Common myeloid progenitor, CD34-positive (primary cell): Measurements from ENCODE around the gene ZCCHC24.

Experiments used
- CTCF ChIA-PET: fragments of 350-600 bp; sonication (Branson Sonifier 250); formaldehyde crosslinking; loops from one replicate; lab custom pipeline; 2021; ENCODE audit warnings: antibody characterized with exemption; lab: Charles Lee
- POLR2A ChIA-PET: fragments of 350-600 bp; sonication (Branson Sonifier 250); formaldehyde crosslinking; loops from one replicate; lab custom pipeline; 2021; ENCODE audit warnings: antibody characterized with exemption; lab: Charles Lee
- DNase-seq, 3 donors: peaks; one replicate each; pipeline versions ENCODE4 v3.0.0 to v3.0.0-alpha.2; 2013
- H3K27ac ChIP-seq, 2 experiments: 1 replicate in 1 of 2; 2 replicates in 1 of 2; pipeline ENCODE4 v1.7.0; 2013; ENCODE audit warnings: inconsistent platforms in 2 of 2, low read length in 2 of 2, mild to moderate bottlenecking in 2 of 2, low read depth in 1 of 2, moderate library complexity in 1 of 2; ENCODE audit not compliant: severe bottlenecking in 2 of 2, insufficient read depth in 1 of 2, poor library complexity in 1 of 2
- H3K27me3 ChIP-seq, 5 experiments: replicated peaks in 2 of 5; 1 replicate in 3 of 5; 2 replicates in 2 of 5; pipeline versions ENCODE4 v1.6.1 to v1.7.0; 2013; ENCODE audit warnings: low read length in 4 of 5, mild to moderate bottlenecking in 2 of 5, moderate library complexity in 2 of 5, inconsistent platforms in 1 of 5; ENCODE audit not compliant: insufficient read depth in 5 of 5, control insufficient read depth in 4 of 5
- H3K36me3 ChIP-seq, 4 experiments: 1 replicate in 2 of 4; 2 replicates in 2 of 4; pipeline versions ENCODE4 v1.6.1 to v1.7.0; 2013; ENCODE audit warnings: low read length in 3 of 4, control low read depth in 1 of 4, mild to moderate bottlenecking in 1 of 4; ENCODE audit not compliant: control insufficient read depth in 4 of 4, insufficient read depth in 4 of 4
- H3K4me1 ChIP-seq, 4 experiments: 1 replicate in 3 of 4; 2 replicates in 1 of 4; pipeline versions ENCODE4 v1.6.1 to v1.7.1; 2013; ENCODE audit warnings: low read length in 3 of 4, mild to moderate bottlenecking in 3 of 4, control low read depth in 1 of 4, inconsistent platforms in 1 of 4, moderate library complexity in 1 of 4; ENCODE audit not compliant: control insufficient read depth in 4 of 4, insufficient read depth in 4 of 4; ENCODE audit errors: control extremely low read depth in 1 of 4
- H3K4me3 ChIP-seq, 7 experiments: 1 replicate in 4 of 7; 2 replicates in 3 of 7; pipeline versions ENCODE4 v1.5.1 to v1.7.0; 2013; ENCODE audit warnings: mild to moderate bottlenecking in 7 of 7, low read length in 6 of 7, moderate library complexity in 6 of 7, inconsistent platforms in 2 of 7, low read depth in 2 of 7, control low read depth in 1 of 7; ENCODE audit not compliant: insufficient read depth in 4 of 7, control insufficient read depth in 1 of 7; ENCODE audit errors: extremely low read depth in 1 of 7
- H3K9me3 ChIP-seq, 5 experiments: 1 replicate in 4 of 5; 2 replicates in 1 of 5; pipeline versions ENCODE4 v1.6.1 to v1.7.1; 2013; ENCODE audit warnings: low read length in 4 of 5, mild to moderate bottlenecking in 2 of 5, inconsistent platforms in 1 of 5, low read depth in 1 of 5, moderate library complexity in 1 of 5; ENCODE audit not compliant: control insufficient read depth in 4 of 5, insufficient read depth in 2 of 5; ENCODE audit errors: control extremely low read depth in 1 of 5
- WGBS: methylation state at CpG from one replicate; pipeline ENCODE4 v1.1.5; 2013; ENCODE audit not compliant: insufficient coverage; 5-methylcytosine and 5-hydroxymethylcytosine counted together

ZCCHC24 gene

GRCh38 chr10:79384773-79385391, 60.5 kb downstream of the ZCCHC24 start:
- Histone ChIP-seq H3K9me3 (no peaks in the 10 kb centered on the region), H3K36me3 (no peaks in the 10 kb centered on the region), H3K27ac (no peak overlapping the region), H3K4me3 (no peak overlapping the region), H3K27me3 (no peaks in the 10 kb centered on the region), H3K4me1 (peaks cover 0 to 1% (median under 1%) of the 10 kb centered on the region in 4 experiments)
- WGBS, result 95% methylated on average over 13 of the region's 14 CpGs
- no peak for DNase-seq
- CTCF ChIA-PET, result interaction anchor here (0.8 to 3.4 kb wide), 2 partner anchors 10 to 39 kb away, joined by 3 to 10 read pairs; no protein-coding TSS in a partner anchor
- POLR2A ChIA-PET, result no interaction called here

GRCh38 chr10:79383974-79384606, 61.3 kb downstream of the ZCCHC24 start:
- CTCF ChIA-PET, result interaction anchor here (0.8 to 3.4 kb wide), 4 partner anchors 9 to 38 kb away, joined by 3 to 10 read pairs (median 3); no protein-coding TSS in a partner anchor
- POLR2A ChIA-PET, result no interaction called here
- 91% methylated on average over 12 of the region's 12 CpGs for WGBS
- no peak overlapping the region for H3K27ac ChIP-seq
- DNase-seq, result no peak
- no peaks in the 10 kb centered on the region for H3K36me3 ChIP-seq
- no peaks in the 10 kb centered on the region for H3K4me1 ChIP-seq
- no peaks in the 10 kb centered on the region for H3K9me3 ChIP-seq
- H3K27me3 ChIP-seq, result no peaks in the 10 kb centered on the region
- no peak overlapping the region for H3K4me3 ChIP-seq

- DNase-seq, result no peak
- WGBS, result 96% methylated on average over 16 of the region's 18 CpGs
- H3K36me3 ChIP-seq, result no peaks in the 10 kb centered on the region
- CTCF ChIA-PET, result interaction anchor here (3.4 kb wide), 1 partner anchor 7 kb away, joined by 10 read pairs; no protein-coding TSS in a partner anchor
- POLR2A ChIA-PET, result no interaction called here
- no peaks in the 10 kb centered on the region for H3K27me3 ChIP-seq
- H3K4me3 ChIP-seq, result no peak overlapping the region
- H3K4me1 ChIP-seq, result no peaks in the 10 kb centered on the region
- H3K27ac ChIP-seq, result no peak overlapping the region
- H3K9me3 ChIP-seq, result no peaks in the 10 kb centered on the region
These were observed 62.9 kb downstream of the ZCCHC24 start for GRCh38 chr10:79382491-79382941.

GRCh38 chr10:79381804-79382221, 63.6 kb downstream of the ZCCHC24 start:
- 96% methylated on average over 7 of the region's 11 CpGs for WGBS
- POLR2A ChIA-PET, result no interaction called here

GRCh38 chr10:79380946-79381721, 64.3 kb downstream of the ZCCHC24 start:
- Histone ChIP-seq H3K9me3 (no peaks in the 10 kb centered on the region), H3K27me3 (no peaks in the 10 kb centered on the region), H3K4me3 (no peak overlapping the region), H3K4me1 (no peaks in the 10 kb centered on the region), H3K36me3 (no peaks in the 10 kb centered on the region), H3K27ac (no peak overlapping the region)
- DNase-seq, result no peak
- CTCF ChIA-PET, result interaction anchor here (1.4 kb wide), 1 partner anchor 10 kb away, joined by 4 read pairs; no protein-coding TSS in a partner anchor
- 93% methylated on average over 6 of the region's 9 CpGs for WGBS
- POLR2A ChIA-PET, result no interaction called here

More at GRCh38 chr10:79381804-79382221, 63.6 kb downstream of the ZCCHC24 start:
- H3K4me3 ChIP-seq, result no peak overlapping the region
- no peaks in the 10 kb centered on the region for H3K4me1 ChIP-seq
- no peak overlapping the region for H3K27ac ChIP-seq
- no peaks in the 10 kb centered on the region for H3K36me3 ChIP-seq
- H3K27me3 ChIP-seq, result no peaks in the 10 kb centered on the region
- no peak for DNase-seq
- CTCF ChIA-PET, result no interaction called here
- no peaks in the 10 kb centered on the region for H3K9me3 ChIP-seq

GRCh38 chr10:79380125-79380945, 65.1 kb downstream of the ZCCHC24 start:
- ChIA-PET CTCF (interaction anchor here (0.5 to 1.6 kb wide), 4 partner anchors 8 to 94 kb away, joined by 3 to 6 read pairs (median 4); no protein-coding TSS in a partner anchor), POLR2A (no interaction called here)
- Histone ChIP-seq H3K4me1 (peaks cover 0 to 5% (median 2%) of the 10 kb centered on the region in 4 experiments), H3K27me3 (no peaks in the 10 kb centered on the region), H3K9me3 (no peaks in the 10 kb centered on the region), H3K4me3 (no peak overlapping the region), H3K27ac (no peak overlapping the region), H3K36me3 (no peaks in the 10 kb centered on the region)
- DNase-seq, result no peak
- 95% methylated on average over 12 of the region's 14 CpGs for WGBS
